Activated T-cell treated with anti-CD3 and anti-CD28 coated beads, Interleukin-2, amount 50 U/mL, for 48 hours (primary cell): ENCODE data around the gene USP50.
"Not testable (repeated sequence)": the region's sequence is repeated elsewhere in the genome, so short reads cannot be mapped to it uniquely, and the experiment has no call there.

Experiments used
- DNase-seq, 2 experiments: peaks; one replicate each; pipeline ENCODE4 v3.0.0-alpha.2; 2020

USP50 gene

GRCh38 chr15:50546566-50546965 lies at the start of gene USP50:
Gene USP50, minus strand, starts transcription at chr15:50546666. Its CDS starts 141 bp downstream, at chr15:50546525.
- no peak for DNase-seq

DNA sequence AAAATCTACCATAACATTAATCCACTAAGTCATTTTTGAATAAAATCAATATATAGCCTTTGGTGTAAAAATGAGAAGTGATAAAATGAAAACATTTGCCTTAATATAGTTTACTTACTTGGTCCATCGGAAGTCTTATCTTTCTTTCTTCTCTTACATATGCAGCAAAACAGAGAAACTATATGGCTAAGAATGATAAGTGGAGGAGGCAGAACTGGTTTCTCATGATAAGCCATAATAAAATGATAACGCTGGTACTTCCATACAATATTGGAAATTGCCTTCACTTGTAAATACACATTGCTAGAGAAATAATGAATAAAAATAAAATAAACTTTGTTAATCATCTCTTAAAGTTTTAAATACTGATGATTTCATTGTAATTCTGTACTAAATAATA lies 47.8 kb upstream of the USP50 start:
- no peak for DNase-seq

DNA sequence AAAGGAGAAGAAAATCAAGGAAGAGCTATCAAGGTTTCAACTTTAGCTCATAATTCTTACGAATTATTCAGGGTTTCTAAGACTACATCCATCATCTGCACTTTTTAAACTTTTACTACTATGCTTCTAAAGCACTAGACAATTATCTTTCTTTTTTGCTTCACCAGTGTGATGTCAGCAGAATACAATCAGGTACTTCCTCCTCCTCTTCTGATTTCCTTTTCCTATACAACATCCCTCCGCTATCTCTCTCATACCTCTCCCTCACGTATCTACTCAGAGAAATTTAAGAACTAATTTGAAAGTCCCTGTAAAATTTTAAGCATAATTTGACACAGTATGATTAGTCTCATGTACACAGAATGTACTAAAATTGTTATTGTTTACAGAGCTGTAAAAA lies 47.3 kb upstream of the USP50 start:
- no peak for DNase-seq

- DNase-seq = no peak
Measured at GRCh38 chr15:50590288-50590687, 43.8 kb upstream of the USP50 start.

- DNase-seq = no peak
Measured at GRCh38 chr15:50577492-50577891, 31.0 kb upstream of the USP50 start.

DNA sequence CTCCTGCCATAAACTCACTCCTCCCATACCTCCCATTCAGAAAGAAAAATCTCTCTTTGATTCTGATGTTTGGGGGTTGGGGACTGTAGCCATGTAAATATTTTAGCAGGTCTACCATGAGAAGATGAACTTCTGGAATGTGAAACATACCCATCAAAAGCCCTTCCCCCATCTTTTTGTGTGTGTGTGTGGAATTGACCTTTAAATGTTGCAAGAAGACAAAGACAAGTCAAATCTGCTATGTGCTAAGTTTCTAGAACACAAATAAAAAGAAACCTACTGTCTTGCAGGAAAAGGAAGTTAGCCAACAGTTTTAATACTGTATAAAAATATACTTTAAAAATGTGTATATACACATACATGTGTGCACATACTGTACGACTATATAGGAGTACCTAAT lies 29.7 kb upstream of the USP50 start:
- DNase-seq = no peak

DNA sequence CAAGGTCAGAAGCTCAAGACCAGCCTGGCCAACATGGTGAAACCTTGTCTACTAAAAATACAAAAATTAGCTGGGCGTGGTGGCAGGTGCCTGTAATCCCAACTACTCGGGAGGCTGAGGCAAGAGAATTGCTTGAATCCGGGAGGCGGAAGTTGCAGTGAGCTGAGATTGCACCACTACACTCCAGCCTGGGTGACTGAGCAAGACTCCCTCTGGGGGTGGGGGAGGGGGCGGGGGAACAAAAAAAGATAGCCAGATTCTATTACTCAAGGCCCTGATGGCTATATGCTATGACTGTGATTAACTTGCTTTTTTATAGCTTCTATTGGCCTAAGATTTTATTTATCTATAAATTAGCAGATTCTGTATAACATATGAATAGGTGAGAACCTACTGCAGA lies 27.4 kb upstream of the USP50 start:
- not testable (repeated sequence) for DNase-seq

GRCh38 chr15:50563756-50564155 lies 17.3 kb upstream of the USP50 start:
- peak in 1 of 2 experiments; percentile 33 for DNase-seq

- DNase-seq = no peak
Measured at GRCh38 chr15:50562735-50563640, 16.5 kb upstream of the USP50 start.

GRCh38 chr15:50558012-50558411 lies 11.5 kb upstream of the USP50 start:
- DNase-seq = no peak

DNA sequence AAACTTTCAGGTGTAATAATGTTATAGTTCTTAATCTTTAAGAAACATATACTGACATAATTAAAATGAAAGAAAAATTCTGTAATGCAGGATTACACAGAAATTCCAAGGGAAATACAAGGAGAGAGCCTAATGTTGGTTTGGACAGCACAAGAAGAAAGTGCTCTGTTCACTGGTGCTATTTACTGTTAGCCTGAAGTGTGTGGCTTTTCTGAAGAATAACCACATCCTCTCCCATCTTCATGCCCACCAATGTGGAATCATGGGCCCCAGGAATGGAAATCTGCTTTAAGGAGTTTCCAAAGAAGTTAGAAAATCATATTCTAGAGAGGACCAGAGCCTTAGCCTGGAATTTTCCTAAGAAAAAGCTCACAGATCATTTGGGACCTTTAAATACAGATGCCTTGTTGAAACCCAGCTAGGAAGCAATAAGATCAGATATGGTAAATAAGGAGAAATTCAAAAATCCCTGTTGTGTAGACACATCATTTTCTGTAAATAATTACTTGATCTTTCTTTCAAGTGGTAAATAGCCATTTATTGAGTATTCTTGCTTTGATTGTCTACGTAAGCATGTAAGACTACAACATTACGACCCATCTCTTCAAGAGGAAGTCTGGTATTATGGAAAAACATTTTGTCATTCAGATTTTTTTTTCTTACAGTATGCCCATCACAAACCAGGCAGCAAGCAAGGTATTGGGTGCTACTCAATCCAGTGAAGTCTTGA lies 10.3 kb upstream of the USP50 start:
- no peak for DNase-seq

GRCh38 chr15:50552238-50552637 lies 5.8 kb upstream of the USP50 start:
- no peak for DNase-seq

DNA sequence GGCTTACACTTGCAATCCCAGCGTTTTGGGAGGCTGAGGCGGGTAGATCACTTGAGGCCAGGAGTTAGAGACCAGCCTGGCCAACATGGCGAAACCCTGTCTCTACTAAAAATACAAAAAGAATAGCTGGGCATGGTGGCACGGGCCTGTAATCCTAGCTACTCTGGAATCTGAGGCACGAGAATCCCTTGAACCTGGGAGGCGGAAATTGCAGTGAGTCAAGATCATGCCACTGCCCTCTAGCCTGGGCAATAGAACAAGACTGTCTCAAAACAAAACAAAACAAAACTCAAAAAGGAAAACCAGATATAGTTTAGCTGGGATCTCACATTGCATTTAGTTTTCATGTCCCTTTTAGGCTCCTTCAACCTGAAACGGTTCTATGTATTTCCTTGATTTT lies 2.9 kb upstream of the USP50 start:
- no peak for DNase-seq

- DNase-seq = no peak
Measured at GRCh38 chr15:50544368-50544767, 2.1 kb downstream of the USP50 start.

DNA sequence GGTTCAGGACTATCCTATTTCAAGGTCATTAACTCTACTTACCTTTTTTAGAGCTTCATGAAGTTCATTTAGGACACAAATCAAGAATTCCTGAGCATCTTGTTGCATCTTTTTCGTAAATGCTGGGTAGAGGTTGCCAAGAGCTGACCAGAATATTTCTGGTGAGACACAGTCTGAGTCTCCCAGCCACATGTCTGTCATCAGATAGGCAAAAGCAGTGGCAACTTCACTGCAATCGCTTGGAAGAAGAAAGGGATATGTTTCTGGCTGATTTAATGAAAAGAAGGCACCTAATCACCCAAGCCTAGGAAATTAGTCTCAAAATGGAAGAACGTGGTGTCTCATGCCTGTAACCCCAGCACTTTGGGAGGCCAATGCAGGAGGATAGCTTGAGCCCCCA lies 2.9 kb downstream of the USP50 start:
- no peak for DNase-seq

DNA sequence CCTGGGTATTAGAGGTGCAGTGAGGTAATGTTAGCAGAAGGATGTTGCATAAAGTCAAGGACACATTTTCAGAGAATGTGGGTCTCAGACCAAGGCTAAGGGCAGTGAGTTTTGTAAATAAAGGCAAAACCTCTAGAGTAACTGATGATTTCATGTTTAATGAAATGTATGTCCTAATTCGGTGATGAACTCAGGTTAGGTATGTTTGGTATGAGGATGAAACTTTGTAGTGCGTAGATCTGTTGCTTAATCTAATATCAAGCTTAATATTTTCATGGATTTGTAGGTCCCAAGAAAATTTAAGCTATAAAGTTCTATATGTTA lies 3.6 kb downstream of the USP50 start:
- no peak for DNase-seq

DNA sequence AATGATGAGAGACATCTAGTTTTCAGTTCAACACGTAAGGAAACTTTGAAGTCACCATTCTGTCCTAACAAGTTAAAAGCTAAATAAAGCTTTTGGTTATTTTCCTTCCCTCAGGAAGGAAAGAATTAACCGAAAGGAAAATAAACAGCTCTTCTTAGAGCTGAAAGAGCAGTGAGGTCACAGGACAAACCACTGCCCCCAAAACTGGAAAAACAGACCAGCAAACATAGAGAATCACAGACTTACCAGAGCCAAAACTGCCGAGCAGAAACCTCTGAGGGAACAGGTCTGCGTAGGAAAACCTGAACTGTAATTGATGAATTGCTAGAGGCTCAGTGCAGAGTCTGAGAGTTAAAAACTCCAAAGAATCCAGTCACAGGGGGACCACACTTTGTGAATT lies 14.7 kb downstream of the USP50 start:
- DNase-seq = no peak

GRCh38 chr15:50531163-50531562 lies 15.3 kb downstream of the USP50 start:
- DNase-seq = no peak

- no peak for DNase-seq
Measured at GRCh38 chr15:50523851-50524251, 22.6 kb downstream of the USP50 start.

DNA sequence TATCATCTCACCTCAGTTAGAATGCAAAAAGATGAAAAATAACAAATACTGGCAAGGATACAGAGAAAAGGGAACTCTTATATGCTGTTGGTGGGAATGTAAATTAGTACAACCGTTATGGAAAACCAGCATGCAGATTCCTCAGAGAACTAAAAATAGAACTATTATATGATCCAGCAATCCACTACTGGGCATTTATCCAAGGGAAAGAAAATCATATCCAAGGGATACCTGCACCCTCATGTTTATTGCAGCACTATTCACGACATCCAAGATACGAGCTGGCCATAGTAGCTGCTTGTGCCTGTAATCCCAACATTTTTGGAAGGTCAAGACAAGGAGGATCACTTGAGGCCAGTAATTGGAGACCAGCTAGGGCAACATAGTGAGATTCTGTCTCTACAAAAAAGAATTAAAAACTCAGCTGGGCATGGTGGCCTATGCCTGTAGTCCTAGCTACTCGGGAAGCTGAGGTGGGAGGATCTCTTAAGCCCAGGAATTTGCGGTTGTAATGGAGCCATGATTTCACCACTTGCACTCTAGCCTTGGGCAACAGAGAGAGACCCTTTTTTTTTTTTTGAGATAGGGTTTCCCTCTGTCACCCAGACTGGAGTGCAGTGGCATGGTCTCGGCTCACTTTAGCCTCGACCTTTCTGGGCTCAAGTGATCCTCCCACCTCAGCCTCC lies 26.6 kb downstream of the USP50 start:
- no peak for DNase-seq

- DNase-seq = no peak
Measured at GRCh38 chr15:50513001-50513400, 33.5 kb downstream of the USP50 start.

- DNase-seq = no peak
Measured at GRCh38 chr15:50506121-50506520, 40.3 kb downstream of the USP50 start.

DNA sequence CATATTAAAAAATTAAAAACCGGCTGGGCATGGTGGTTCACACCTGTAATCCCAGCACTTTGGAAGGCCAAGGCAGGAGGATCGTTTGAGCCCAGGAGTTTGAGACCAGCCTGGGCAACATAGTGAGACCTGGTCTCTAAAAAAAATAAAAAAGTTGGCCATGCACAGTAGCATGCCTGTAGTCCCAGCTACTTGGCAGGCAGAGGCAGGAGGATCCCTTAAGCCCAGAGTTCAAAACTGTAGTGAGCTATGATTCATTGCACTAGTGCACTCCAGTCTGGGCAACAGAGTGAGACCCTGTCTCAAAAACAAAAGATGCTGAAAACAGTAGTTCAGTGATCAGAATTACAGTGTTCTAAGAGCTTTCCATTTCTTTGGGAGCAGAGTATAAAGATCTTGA lies 40.8 kb downstream of the USP50 start:
- not testable (repeated sequence) for DNase-seq

- DNase-seq = no peak
Measured at GRCh38 chr15:50503144-50503543, 43.3 kb downstream of the USP50 start.
